Hematopoietic multipotent progenitor cell (in vitro differentiated cells): Measurements from ENCODE around the gene DPP10. TPM values are rescaled to one million over a fixed set of nuclear protein-coding genes. Genes with fewer than 3 reads are reported as not detected.
"Not testable (repeated sequence)": the region's sequence is repeated elsewhere in the genome, so short reads cannot be mapped to it uniquely, and the experiment has no call there.

ENCODE experiments used
- DNase-seq, 3 donors: peaks; one replicate each; pipeline ENCODE4 v3.0.0-alpha.2; 2011 to 2015; ENCODE audit warnings: low read depth in 2 of 3, low spot score in 2 of 3
- total RNA-seq: library from RNA; depleted of rRNA; stranded (reverse); fragments of >200 nt; gene quantifications from one replicate; pipeline ENCODE4 v1.2.3, GENCODE V29; 2012

Gene DPP10
- total RNA-seq, 1 donor, result 1.9 TPM

DNA sequence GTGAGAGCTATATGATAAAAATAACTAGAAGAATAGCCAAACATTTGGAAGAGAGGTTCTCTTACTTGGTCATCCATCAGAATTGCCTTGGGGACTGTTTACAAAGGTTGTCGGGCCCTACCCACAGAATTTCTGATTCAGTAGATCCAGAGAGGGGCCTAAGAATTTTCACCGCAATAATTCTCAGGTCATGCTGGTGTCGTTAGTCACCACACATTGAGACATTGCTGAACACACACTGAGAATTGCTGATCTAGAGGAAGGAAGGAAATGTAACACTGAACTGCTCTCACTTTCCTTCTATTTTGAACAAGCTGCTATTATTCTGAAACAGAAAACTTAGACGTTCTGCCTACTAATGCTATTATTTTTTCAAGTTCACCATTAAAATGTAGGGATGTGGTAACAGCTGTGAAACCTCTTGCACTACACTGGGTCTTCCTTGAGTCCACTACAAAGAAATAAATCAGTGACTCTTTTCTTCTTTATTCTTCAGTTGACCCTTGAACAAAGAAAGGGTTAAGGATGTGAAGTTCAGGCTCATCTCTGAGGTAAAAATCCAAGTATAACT, 491.3 kb downstream of the DPP10 start:
- no peak for DNase-seq

DNA sequence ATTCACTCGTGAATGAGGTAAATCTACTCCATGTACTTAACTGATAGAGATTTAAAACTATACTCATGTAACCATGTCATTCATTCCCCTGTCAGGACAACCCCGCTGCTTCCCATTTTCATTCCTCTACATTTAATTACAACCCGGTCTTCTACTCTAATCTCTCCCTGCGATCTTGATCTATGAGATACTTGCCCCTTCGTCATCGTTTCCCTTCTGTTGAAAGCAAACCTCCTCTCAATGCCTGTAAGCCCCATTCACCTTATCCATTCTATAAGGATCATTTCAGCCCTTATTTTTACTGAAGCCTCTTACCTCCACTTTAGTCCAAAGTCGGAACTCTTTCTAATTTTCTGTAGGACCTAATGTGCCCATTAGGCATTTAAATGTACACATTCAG, 492.6 kb downstream of the DPP10 start:
- no peak for DNase-seq

DNA sequence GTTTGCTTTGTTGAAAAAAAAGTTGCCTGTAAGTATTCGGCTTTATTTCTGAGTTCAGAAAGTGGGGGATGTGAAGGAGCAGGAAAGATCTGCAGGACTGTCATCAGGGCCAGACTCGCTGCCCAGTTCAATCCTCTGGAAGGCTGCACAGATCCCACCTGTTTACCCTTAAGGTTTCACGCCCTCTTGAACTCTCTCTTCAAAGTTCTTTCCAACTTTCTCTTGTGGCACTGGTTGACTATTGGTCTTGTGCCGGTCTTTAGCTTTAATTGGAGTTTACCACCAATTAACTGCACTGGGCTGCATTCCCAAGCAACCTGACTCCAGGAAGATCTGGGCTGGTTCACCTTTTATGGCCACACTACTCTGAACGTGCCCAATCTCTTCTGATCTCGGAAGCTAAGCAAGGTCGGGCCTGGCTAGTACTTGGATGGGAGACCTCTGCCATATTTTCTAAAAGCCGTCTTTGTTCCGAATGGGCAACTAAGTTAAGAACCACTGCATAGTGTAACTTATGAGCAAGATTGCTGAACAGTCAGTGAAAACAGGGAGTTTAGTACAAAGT, 495.0 kb downstream of the DPP10 start:
- DNase-seq, result no peak

DNA sequence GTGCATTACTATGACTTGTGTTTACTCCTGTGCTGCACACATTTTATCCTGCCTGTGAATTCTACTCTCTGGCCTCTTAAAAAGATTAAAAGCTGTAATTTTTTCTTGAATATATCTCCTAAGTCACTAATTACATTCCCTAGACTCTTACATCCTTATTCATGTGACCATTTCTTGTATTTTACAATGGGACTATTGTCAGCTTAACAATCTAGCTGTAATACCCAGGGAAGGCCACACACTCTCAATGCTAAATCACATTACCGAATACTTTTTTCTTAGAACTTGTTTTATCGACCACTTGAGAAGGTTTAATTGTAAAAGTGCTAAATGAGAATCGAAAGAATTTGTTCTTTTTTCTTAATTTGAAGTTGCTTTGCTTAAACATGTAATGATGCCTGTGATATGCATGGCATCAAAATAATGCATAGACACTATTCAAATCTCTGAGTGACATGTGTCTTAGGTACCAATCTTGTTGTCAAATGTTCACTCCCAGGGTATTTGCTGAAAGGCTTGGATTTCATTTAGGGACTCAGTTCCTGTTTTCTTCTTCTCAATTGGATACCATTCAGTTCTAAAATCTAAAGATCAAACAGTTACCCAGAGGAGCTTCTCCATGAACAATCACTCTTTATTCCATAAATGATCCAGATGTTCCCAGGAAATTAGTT, 498.5 kb downstream of the DPP10 start:
- DNase-seq, result no peak

DNA sequence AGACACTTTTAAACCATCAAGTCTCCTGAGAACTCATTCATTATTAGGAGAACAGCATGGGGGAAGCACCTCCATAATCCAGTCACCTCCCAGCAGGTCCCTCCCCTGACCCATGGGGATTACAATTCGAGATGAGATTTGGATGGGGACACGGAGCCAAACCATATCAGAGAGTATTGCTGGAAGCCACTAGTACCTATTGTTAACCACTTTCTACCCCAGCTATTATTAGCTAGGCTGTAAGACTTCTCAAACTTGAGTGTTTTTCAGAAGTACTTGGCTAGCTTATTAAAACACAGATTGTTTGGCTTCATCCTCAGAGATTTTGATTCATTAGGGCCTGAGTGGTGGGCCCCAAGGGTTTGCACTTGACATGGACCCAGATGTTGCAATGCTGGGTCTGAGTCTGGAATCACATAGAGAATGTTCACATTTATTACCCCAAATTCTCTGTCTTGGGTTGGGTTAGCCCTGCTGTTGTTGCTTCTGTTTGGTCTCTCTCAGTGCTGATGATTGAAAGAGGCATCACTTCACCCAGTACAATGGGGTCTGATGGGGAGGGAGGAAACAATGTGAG, 506.9 kb downstream of the DPP10 start:
- DNase-seq, result no peak

DNA sequence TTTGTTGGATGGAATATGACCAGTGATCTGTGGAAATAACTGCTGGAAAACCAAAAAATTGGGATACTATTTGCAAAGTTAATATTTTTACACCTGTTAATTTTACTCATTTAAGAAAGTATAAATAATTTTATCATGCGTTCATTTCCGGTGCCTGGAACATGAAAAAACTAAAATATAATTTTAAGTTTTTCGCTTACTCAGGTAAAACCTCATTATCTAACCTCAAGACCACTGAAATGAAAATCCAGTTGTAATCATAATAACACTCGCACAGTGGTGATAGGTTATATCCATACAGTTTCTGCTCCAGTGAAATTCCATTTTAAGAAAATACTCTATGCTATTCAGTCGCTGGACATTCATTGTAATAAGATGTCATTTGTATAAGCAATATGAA, 517.9 kb downstream of the DPP10 start:
- no peak for DNase-seq

DNA sequence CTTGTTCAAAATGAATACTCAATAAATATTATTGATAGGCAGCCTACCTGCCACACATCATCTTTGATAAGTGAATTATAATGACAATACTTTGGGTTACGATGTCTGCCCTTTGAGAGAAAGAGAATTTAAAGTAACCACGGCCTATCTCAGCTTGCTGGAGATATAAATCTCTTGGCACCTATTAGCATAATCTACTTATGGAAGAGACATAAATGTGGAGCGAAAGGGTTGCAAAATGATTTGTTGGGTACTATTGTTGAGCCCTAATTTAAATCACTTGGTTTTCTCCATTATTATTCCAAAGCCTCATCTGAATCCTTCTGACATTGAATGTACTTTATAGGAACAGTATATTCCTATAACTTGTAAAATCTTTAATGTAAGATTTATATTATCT, 520.1 kb downstream of the DPP10 start:
- DNase-seq, result no peak

DNA sequence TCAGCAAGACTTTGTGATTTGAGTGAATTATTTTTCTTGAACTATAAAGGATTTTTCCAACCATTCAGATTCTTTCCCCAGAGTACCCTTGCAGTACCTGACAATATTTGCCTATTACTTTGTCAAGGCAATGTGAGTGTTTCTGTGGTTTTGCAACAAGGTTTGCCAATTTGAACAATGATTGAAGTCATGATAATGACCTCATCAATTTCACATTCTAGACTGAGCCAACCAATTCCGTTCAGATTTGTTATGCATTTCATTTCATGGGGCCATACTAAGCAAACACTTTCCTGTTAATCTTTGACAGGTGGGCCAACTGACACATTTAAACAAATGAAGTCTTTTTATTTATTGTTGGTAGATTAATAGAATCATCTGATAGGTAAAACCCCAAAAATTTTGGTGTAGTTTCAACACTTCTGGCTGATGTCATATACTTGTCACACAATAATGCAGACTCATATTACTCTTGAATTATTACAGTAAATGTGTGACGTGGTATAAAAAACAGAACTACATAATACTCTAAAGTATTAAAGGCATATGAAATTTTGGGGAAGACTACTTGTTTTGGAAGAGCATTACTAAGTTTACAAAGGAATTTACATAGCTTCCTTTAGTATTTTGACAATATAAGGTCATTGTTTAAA, 526.4 kb downstream of the DPP10 start:
- DNase-seq, result no peak

DNA sequence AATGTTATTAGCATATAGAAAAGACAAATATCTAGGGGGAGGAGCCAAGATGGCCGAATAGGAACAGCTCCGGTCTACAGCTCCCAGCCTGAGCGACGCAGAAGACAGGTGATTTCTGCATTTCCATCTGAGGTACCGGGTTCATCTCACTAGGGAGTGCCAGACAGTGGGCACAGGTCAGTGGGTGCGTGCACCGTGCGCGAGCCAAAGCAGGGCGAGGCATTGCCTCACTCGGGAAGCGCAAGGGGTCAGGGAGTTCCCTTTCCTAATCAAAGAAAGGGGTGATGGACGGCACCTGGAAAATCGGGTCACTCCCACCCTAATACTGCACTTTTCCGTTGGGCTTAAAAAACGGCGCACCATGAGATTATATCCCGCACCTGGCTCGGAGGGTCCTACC, 561.9 kb downstream of the DPP10 start:
- not testable (repeated sequence) for DNase-seq

DNA sequence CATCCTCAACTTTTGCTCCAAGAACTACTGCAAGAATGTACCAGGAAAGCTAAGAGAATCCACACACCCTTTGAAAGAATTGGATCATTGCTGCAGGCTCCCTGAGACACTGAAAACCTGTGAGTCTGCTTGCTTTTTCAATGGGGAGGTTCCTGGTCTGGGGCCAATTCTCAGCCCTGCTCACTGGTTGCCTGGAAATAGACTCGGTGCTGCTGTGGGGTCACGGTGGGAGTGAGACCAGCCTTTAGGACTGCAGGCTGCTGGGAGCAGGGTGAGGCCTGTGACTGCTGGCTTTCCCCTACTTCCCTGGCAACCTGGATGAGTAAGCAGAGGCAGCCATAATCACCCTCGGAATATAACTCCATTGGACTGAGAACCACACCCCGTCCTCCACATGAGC, 569.3 kb downstream of the DPP10 start:
- no peak for DNase-seq

DNA sequence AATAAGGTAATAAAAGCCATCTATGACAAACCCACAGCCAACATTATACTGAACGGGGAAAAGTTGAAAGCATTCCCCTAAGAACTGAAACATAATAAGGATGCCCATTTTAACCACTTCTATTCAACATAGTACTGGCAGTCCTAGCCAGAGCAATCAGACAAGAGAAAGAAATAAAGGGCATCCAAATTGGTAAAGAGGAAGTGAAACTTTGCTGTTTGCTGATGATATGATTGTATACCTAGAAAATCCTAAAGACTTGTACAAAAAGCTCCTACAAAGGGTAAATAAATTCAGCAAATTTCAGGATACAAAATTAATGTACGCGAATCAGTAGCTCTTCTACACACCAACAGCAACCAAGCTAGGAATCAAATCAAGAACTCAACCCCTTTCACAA, 579.6 kb downstream of the DPP10 start:
- DNase-seq, result not testable (repeated sequence)

DNA sequence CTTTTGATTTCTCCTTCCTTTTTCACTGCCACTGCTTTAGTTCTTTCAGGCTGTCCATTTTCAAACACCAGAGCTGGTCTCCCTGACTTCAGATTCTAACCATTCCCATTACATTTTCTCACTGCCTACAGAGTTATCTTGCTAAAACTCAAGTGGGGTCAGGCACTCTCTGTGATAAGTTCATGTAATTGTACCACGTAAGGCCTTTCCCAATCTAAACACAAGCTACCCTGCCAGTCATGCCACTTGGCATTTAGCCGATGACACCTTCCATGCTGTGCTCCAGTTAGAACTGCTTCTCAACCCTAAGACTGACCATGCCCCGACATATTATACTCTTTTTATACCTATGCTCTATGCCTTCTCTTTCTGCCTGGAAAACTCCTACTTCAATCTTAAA, 592.4 kb downstream of the DPP10 start:
- no peak for DNase-seq

DNA sequence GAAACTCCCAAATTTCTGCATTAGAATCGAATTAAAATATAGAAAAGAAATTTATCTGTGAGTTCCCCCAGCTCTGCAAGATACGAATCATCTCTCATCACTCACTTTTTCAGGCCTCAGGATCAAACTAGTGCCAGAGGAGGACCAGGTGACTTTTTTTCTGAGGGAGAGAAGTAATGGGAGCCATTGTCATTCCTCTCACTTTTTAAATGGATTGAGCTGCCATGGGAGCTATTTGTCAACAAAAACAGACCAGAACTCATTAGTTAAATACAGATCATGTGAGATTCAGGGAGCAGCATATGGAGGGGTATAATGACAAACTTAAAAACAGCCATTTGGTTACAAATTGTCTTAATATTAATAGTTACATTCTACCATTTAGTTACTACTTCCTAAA, 594.4 kb downstream of the DPP10 start:
- no peak for DNase-seq

DNA sequence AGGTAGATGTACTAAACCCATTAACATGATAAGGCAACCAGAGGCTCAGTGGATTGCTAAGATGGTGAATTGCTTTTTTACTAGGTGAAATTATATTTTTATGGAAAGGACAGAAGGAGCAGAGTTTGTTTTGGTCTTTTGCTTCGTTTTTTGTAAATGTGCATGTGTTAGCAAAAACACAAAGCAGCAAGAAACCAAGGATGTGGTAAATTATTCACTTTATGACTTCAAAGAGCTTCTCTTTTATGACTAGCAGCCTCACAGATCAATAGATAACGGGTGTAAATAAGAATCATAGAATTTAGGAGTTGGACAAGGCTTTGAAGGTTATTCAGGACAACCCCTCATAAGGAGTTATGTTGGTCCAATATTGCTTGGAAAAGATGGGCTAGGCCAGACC, 615.0 kb downstream of the DPP10 start:
- no peak for DNase-seq

DNA sequence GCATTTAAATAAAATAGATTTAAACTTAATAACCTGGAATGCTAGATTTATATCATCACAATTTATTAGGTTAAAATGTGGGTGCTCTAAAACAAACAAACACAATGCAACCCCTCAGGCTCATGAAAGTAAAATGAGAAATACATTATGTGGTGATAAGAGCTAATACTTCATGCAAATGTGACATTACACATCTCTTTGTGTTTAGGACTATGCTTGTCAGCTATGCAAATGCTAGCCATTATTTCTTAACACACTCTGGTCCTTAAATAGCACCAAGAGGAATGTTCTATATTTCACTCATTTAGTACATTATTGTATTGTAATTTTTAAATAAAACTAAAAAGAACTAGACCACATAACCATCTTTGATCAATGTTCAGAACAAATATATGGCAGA, 627.6 kb downstream of the DPP10 start:
- no peak for DNase-seq

DNA sequence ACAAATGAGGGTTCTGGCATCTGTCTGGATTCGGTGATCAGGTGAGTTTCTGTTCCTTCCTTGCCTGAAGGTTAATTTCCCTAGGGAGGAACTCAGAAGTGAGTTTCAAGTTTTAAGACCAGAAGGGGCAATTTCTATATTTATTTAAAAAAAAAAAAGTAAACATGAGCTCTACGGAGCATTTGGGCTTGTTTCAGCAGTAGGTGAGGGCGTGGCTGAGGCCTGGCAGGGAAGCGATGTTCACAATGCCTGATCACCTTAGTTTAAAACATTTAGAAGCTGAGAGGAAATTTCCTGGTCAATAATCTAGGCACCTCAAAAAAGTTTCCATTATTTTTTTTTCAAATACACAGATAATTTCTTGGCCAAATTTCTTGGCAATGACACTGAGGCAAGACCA, 629.1 kb downstream of the DPP10 start:
- no peak for DNase-seq

DNA sequence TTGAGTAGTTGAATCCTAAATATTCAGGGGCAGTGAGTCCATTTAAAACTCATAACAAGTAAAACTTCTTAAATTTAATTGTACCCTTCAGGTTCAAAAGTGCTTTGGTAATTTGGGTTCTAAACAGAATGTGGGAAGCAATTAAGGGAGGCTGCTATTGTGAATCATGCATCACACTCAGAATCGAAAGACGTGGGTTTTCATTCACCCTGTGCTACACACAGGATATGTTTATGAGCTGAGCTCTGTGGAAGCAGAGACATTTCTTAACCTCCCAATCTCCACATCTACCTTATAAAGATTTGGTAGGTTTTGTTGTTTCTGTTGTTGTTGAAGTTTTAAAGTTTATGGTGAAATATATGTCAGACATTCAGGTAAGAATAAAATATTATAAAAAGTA, 633.4 kb downstream of the DPP10 start:
- DNase-seq, result no peak

DNA sequence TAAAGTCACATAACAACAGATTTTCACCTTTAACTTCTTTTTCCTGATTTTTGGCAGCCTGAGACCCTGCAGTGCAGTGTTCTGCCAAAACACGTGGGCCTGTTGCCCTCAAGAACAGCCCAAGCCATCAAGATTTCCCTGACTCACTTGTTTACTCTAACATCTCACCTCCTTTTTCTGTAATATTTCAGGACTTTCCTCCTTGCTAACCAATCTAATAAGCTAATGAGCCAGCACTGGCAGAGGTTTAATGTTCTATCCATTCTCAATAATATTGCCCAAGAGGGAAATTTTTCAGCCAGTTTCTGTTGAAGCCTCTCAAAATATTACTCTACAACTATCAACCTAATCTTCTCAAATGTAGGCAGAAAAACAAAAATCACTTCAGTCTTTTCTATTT, 635.2 kb downstream of the DPP10 start:
- no peak for DNase-seq

DNA sequence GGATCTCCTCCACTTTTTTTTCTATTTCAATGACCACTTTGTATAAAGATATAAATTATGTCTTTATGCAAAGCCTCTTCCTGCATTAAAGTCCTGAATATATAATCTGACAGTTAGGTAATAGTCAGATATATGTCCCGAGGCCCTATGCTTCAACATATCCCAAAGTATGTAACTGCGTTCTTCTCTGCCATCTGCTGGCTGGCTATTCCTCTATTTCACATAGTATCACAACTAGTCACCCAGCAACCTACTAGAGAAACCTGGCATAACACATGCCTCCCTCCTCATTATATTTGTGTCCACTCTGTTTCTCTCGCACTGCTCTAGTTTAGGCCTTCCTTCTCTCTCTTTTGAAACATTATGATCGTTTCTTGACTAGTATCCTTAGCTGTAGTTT, 640.8 kb downstream of the DPP10 start:
- no peak for DNase-seq

DNA sequence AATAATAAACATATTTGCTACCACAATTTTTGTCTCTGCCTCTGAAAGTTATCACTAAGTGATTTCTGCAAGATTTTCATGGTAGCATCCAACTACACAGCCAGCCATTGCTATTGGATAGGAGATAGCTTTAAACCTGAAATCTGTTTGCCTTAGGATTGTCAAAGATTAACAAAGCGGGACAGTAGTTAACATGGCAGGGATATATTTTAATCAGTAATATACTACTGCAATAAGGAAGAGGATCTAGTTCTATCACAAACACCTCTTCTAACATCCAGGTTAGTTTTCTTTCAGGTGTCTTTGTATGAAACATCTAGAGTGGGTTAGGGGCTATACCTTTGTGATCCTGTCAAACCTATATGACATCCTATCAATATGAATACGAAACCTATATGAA, 641.3 kb downstream of the DPP10 start:
- DNase-seq, result no peak

DNA sequence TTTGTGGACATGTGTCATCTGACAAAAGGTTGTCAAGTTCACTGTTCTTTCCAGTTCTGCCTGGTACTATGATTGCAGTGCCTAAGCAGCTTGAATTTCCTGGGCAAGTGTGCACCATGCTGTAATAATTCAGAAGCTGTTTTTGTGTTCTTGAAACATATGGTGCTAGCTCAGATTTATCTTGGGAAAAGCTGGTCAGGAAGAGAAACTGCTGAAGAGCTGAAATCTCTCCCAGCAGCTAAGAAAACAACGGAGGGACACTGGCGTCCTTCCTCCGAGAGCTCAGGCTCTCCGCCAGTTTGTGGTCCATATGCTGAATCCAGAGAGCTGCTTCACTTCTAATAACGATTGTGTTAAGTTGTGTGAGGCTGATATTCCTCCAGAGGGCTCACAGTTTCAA, 642.0 kb downstream of the DPP10 start:
- DNase-seq, result no peak
